GM12878 (cell line): ENCODE results near the gene TPSB2.

ENCODE experiments used
- ATF3 ChIP-seq: IDR thresholded peaks from 2 replicates; pipeline ENCODE4 v1.6.1; 2011; ENCODE audit warnings: low read depth, mild to moderate bottlenecking, low read length, moderate library complexity, borderline replicate concordance; ENCODE audit errors: extremely low read depth
- ATF7 ChIP-seq: fragments of 450-650 bp; IDR thresholded peaks from 2 replicates; pipeline ENCODE4 v1.6.1; 2016; ENCODE audit warnings: low read depth, mild to moderate bottlenecking
- CTCF ChIP-seq, 3 experiments: IDR thresholded peaks in 2 of 3; conservative IDR thresholded peaks in 1 of 3; 2 replicates each; pipeline ENCODE4 v1.5.1; 2011; ENCODE audit warnings: low read depth in 3 of 3, low read length in 3 of 3, mild to moderate bottlenecking in 3 of 3, control low read depth in 2 of 3, moderate library complexity in 2 of 3, inconsistent platforms in 1 of 3, mixed read lengths in 1 of 3; ENCODE audit not compliant: control insufficient read depth in 2 of 3, insufficient read depth in 1 of 3; ENCODE audit errors: extremely low read depth in 1 of 3
- EGR1 ChIP-seq, 2 experiments: IDR thresholded peaks; 1 replicate in 1 of 2; 2 replicates in 1 of 2; pipeline ENCODE4 v1.6.1; 2011 to 2012; ENCODE audit warnings: low read depth in 2 of 2, low read length in 2 of 2, borderline replicate concordance in 1 of 2, mild to moderate bottlenecking in 1 of 2, moderate library complexity in 1 of 2
- HCFC1 ChIP-seq: fragments of 150-350 bp; IDR thresholded peaks from 2 replicates; pipeline ENCODE4 v1.6.1; 2014; ENCODE audit warnings: low read length
- MAX ChIP-seq: IDR thresholded peaks from 2 replicates; pipeline ENCODE4 v1.6.1; 2012; ENCODE audit warnings: low read depth, low read length, improper control_type of control experiment
- PAX8 ChIP-seq: fragments of 450-650 bp; IDR thresholded peaks from 2 replicates; pipeline ENCODE4 v1.6.1; 2017; ENCODE audit warnings: mild to moderate bottlenecking, moderate library complexity
- POLR2A ChIP-seq: IDR thresholded peaks from 2 replicates; pipeline ENCODE4 v1.6.1; 2011; ENCODE audit warnings: low read depth, mild to moderate bottlenecking, low read length
- REST ChIP-seq: IDR thresholded peaks from 2 replicates; pipeline ENCODE4 v1.6.1; 2012; ENCODE audit warnings: mild to moderate bottlenecking, low read depth, low read length
- ZNF274 ChIP-seq: IDR thresholded peaks from one replicate; pipeline ENCODE4 v1.8.0; 2011; ENCODE audit not compliant: insufficient read length, insufficient read depth
- ZNF592 ChIP-seq: fragments of 450-650 bp; IDR thresholded peaks from 2 replicates; pipeline ENCODE4 v1.6.1; 2017; ENCODE audit warnings: mild to moderate bottlenecking, moderate library complexity

GRCh38 chr16:1193143-1193824 is 36.7 kb downstream of the TPSB2 start:
- no peak for TF ChIP-seq PAX8
- TF ChIP-seq ZNF592: no peak
- no peak for TF ChIP-seq CTCF (IDR thresholded peaks at IDR 0.05 in 2 of 3, conservative IDR thresholded peaks at IDR 0.05 in 1 of 3; ENCODE audit: control insufficient read depth in 2 of 3, extremely low read depth in 1 of 3, insufficient read depth in 1 of 3, low read depth in 3 of 3, low read length in 3 of 3)
- no peak for TF ChIP-seq REST
- TF ChIP-seq EGR1 (IDR thresholded peaks at IDR 0.05; ENCODE audit: borderline replicate concordance in 1 of 2, low read depth in 2 of 2, low read length in 2 of 2): no peak
- TF ChIP-seq POLR2A: no peak
- TF ChIP-seq ZNF274: no peak
- TF ChIP-seq ATF3: no peak
- no peak for TF ChIP-seq ATF7
- no peak for TF ChIP-seq HCFC1
- TF ChIP-seq MAX: no peak
